Measurements from ENCODE around the gene SYCE1L.
A peak's percentile ranks its signal among the peaks of the same experiment; 100 is the strongest.

Gene SYCE1L

DNA sequence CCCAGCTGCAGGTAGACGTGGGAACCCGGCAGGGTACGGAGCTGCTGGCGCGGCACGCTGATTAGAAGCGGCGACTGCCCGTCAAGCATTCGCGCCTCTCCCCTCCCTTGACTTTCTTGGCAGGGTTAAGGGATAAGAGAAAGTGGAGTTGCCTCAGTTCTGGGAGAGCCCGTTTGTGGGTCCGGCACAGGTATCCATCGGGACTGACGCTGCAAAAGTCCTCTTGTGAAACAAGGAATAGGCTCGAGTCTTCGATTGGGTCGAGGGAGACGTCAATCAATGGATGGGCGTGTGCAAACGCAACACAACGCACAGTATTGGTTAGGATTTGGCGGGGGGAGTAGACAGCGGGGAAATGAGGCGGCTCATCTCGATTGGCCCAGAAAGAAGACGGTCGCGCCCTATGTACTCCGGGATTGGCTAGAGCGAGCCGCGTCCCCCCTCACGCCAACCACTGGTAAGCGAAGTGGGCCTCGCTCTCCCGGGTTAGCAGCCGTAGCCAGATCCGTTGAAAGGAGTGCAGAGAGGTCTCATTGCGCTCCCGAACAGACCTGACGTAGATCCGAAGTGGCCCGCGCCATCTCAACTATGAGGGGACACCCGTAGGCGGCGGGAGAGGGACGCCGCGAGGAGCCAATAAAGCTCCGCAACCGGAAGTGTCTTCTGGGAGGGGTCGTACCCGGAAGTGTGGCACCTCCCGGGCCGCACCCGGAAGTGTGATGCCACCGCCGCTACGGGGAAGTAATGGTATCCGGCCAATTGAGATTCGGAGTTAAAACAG lies 8.5 kb upstream of the SYCE1L start, which contains the start of gene MON1B:
Gene MON1B (plus strand): TSS at position 713 of the 781 bp plus-strand sequence. CDS start 296 bp downstream, outside the sequence.
- peak within 1 kb of the TSS; percentile 81 for H3K4me2 ChIP-seq (ENCODE audit: low read length)
- H4K20me1 ChIP-seq (ENCODE audit: insufficient read depth, low read length) = no peaks in the 10 kb centered on the region
- peak within 1 kb of the TSS; percentile 31 for H2AFZ ChIP-seq (ENCODE audit: low read length)
- H3K9ac ChIP-seq (ENCODE audit: low read length) = peak within 1 kb of the TSS; percentile 94
- no peaks in the 10 kb centered on the region for H3K27me3 ChIP-seq (ENCODE audit: insufficient read depth, low read length)
- H3K27ac ChIP-seq (ENCODE audit: low read depth, low read length, poor library complexity, severe bottlenecking) = peak within 1 kb of the TSS; percentile 95
- peaks cover 20% of the 10 kb centered on the region for H3K4me1 ChIP-seq (ENCODE audit: insufficient read depth, low read length, severe bottlenecking)
- peaks cover 33% of the 10 kb centered on the region for H3K36me3 ChIP-seq (ENCODE audit: insufficient read depth, low read length)
- no peaks in the 10 kb centered on the region for H3F3A ChIP-seq (ENCODE audit: insufficient read depth, low read length)
- TF ChIP-seq, protein P1, sequence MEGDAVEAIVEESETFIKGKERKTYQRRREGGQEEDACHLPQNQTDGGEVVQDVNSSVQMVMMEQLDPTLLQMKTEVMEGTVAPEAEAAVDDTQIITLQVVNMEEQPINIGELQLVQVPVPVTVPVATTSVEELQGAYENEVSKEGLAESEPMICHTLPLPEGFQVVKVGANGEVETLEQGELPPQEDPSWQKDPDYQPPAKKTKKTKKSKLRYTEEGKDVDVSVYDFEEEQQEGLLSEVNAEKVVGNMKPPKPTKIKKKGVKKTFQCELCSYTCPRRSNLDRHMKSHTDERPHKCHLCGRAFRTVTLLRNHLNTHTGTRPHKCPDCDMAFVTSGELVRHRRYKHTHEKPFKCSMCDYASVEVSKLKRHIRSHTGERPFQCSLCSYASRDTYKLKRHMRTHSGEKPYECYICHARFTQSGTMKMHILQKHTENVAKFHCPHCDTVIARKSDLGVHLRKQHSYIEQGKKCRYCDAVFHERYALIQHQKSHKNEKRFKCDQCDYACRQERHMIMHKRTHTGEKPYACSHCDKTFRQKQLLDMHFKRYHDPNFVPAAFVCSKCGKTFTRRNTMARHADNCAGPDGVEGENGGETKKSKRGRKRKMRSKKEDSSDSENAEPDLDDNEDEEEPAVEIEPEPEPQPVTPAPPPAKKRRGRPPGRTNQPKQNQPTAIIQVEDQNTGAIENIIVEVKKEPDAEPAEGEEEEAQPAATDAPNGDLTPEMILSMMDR (IDR thresholded peaks at IDR 0.05; ENCODE audit: low read length) = no peak
- TF ChIP-seq EZH2 (IDR thresholded peaks at IDR 0.05; ENCODE audit: borderline replicate concordance, low read length) = no peak
- peaks cover 14% of the 10 kb centered on the region for H3K79me2 ChIP-seq (ENCODE audit: insufficient read depth, low read length)
- H3K9me3 ChIP-seq (ENCODE audit: low read length) = no peaks in the 10 kb centered on the region
- no peaks in the 10 kb centered on the region for H3K9me2 ChIP-seq (ENCODE audit: low read depth, low read length)
- H3K4me3 ChIP-seq (ENCODE audit: low read depth, low read length, poor library complexity, severe bottlenecking) = peak within 1 kb of the TSS; percentile 94

DNA sequence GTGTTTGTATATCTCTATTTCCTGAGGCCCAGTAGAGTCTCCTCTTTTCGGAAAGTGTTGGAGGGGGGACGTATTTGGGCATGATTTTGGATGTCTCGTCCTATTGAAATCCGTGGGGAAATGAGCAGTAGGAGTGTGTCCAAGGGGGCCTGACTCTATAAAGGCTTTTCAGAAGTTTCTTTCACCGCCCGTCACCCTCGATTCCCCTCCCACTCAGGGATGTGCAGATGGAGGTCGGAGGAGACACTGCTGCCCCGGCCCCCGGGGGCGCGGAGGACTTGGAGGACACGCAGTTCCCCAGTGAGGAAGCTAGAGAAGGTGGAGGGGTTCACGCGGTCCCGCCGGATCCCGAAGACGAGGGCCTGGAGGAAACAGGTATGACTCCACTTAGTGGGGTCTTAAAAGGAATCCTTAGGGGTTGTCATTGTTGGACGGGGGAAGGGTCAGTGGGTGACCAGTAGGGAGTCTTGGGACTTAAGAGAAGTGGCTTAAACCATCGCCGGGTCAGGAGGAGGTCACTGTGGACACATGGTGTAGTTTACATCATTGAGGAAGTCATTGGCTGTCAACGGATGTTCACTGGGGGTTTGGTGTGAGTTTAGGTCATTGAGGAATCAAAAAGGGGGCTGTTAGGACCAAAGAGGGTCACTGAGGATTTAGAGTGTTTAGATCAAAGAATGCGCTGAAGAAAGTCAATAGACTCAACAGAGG lies 7.8 kb upstream of the SYCE1L start:
- peaks cover 37% of the 10 kb centered on the region for H3K36me3 ChIP-seq (ENCODE audit: insufficient read depth, low read length)
- no peaks in the 10 kb centered on the region for H3K9me2 ChIP-seq (ENCODE audit: low read depth, low read length)
- no peak overlapping the region for H2AFZ ChIP-seq (ENCODE audit: low read length)
- H3F3A ChIP-seq (ENCODE audit: insufficient read depth, low read length) = no peaks in the 10 kb centered on the region
- no peaks in the 10 kb centered on the region for H3K9me3 ChIP-seq (ENCODE audit: low read length)
- peak overlapping the region; percentile 94 for H3K4me3 ChIP-seq (ENCODE audit: low read depth, low read length, poor library complexity, severe bottlenecking)
- no peaks in the 10 kb centered on the region for H4K20me1 ChIP-seq (ENCODE audit: insufficient read depth, low read length)
- peak overlapping the region; percentile 94 for H3K9ac ChIP-seq (ENCODE audit: low read length)
- peaks cover 20% of the 10 kb centered on the region for H3K4me1 ChIP-seq (ENCODE audit: insufficient read depth, low read length, severe bottlenecking)
- H3K79me2 ChIP-seq (ENCODE audit: insufficient read depth, low read length) = peaks cover 14% of the 10 kb centered on the region
- no peaks in the 10 kb centered on the region for H3K27me3 ChIP-seq (ENCODE audit: insufficient read depth, low read length)
- H3K27ac ChIP-seq (ENCODE audit: low read depth, low read length, poor library complexity, severe bottlenecking) = peak overlapping the region; percentile 95
- TF ChIP-seq, protein P1 (IDR thresholded peaks at IDR 0.05; ENCODE audit: low read length) = no peak
- no peak for TF ChIP-seq EZH2 (IDR thresholded peaks at IDR 0.05; ENCODE audit: borderline replicate concordance, low read length)
- H3K4me2 ChIP-seq (ENCODE audit: low read length) = peak overlapping the region; percentile 81

DNA sequence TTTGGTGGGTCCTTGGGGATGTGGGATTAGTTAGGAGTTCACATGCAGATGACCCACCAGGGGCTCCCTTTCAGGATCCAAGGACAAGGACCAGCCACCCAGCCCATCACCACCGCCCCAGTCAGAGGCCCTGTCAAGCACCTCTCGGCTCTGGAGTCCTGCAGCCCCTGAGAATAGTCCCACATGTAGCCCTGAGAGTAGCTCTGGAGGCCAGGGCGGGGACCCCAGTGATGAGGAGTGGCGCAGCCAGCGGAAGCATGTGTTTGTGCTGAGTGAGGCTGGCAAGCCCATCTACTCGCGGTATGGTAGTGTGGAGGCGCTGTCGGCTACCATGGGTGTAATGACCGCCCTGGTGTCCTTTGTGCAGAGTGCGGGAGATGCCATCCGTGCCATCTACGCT lies 5.8 kb upstream of the SYCE1L start:
- TF ChIP-seq, protein P1 (IDR thresholded peaks at IDR 0.05; ENCODE audit: low read length) = no peak
- no peak for TF ChIP-seq EZH2 (IDR thresholded peaks at IDR 0.05; ENCODE audit: borderline replicate concordance, low read length)
- no peaks in the 10 kb centered on the region for H3K27me3 ChIP-seq (ENCODE audit: insufficient read depth, low read length)
- no peak overlapping the region for H2AFZ ChIP-seq (ENCODE audit: low read length)
- H3K9me3 ChIP-seq (ENCODE audit: low read length) = no peaks in the 10 kb centered on the region
- no peak overlapping the region for H3K4me3 ChIP-seq (ENCODE audit: low read depth, low read length, poor library complexity, severe bottlenecking)
- peaks cover 14% of the 10 kb centered on the region for H3K79me2 ChIP-seq (ENCODE audit: insufficient read depth, low read length)
- no peaks in the 10 kb centered on the region for H3F3A ChIP-seq (ENCODE audit: insufficient read depth, low read length)
- peaks cover 20% of the 10 kb centered on the region for H3K4me1 ChIP-seq (ENCODE audit: insufficient read depth, low read length, severe bottlenecking)
- H3K36me3 ChIP-seq (ENCODE audit: insufficient read depth, low read length) = peaks cover 54% of the 10 kb centered on the region
- H3K9me2 ChIP-seq (ENCODE audit: low read depth, low read length) = no peaks in the 10 kb centered on the region
- H3K9ac ChIP-seq (ENCODE audit: low read length) = no peak overlapping the region
- H3K27ac ChIP-seq (ENCODE audit: low read depth, low read length, poor library complexity, severe bottlenecking) = no peak overlapping the region
- no peaks in the 10 kb centered on the region for H4K20me1 ChIP-seq (ENCODE audit: insufficient read depth, low read length)
- no peak overlapping the region for H3K4me2 ChIP-seq (ENCODE audit: low read length)

All from OCI-LY1 (cell line).